Effector CD8-positive, alpha-beta T cell (primary cell): ENCODE data around the gene PRKCG.
"Not testable (repeated sequence)": the region's sequence is repeated elsewhere in the genome, so short reads cannot be mapped to it uniquely, and the experiment has no call there.

Experiments
- DNase-seq: peaks from one replicate; lab custom pipeline; 2025; lab: John Stamatoyannopoulos, UW

The PRKCG gene

DNA sequence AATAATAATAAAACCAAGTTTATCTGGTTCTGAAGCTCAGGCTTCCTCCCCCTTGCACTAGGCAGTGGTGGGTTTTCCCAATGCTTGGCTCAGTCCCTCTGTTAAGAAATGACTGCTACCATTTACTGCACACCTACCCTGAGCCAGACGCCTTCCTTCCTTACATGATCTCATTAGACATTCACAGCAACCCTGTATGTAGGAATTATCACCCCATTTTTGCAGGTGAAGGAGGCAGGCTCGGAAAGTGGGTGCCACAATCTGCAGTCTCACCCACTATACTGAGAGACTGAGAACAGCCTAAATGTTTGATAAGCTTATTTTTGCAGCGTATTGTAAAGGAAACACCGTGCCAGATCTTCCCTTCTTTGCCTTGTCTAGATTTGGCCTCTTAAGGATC, 62.4 kb downstream of the PRKCG start:
- no peak for DNase-seq

GRCh38 chr19:53944933-53945332, 62.9 kb downstream of the PRKCG start:
- no peak for DNase-seq

DNA sequence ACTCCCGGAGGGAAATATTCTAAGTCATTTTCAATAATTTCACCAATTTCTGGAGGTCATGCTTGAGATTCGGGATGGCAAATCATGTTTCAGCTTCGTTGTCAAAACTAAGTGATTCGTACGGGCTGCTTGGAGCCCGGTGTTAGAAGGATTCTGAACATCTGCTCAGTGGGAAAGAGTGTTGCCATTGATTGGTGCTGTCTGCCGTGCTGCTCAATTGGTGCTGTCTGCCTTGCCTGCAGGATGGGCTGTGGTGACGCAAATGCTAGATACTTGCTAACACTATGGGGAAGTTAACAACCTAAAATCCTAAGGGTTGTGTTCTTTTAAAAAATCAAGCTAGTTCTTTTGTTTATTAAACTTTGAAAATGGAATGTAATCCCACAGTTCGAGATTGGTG, 63.4 kb downstream of the PRKCG start:
- no peak for DNase-seq

DNA sequence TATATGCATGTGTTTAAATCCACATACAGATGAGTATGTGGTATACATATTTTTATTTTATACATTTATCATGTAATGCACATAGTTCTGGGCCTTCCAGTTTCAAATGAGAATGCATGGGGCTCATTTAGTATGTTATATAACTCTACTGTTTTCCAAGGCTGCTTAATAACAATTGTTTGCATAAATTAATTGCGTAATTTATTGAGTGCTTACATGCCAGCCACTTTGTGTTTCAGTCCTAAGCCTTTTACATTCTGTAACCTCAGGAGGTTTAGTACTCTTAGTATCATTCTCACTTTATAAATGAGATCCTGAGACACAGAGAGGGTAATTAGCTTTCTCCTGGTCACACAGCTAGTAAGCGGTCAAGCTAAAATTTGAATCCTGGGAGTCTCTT, 64.0 kb downstream of the PRKCG start:
- no peak for DNase-seq

DNA sequence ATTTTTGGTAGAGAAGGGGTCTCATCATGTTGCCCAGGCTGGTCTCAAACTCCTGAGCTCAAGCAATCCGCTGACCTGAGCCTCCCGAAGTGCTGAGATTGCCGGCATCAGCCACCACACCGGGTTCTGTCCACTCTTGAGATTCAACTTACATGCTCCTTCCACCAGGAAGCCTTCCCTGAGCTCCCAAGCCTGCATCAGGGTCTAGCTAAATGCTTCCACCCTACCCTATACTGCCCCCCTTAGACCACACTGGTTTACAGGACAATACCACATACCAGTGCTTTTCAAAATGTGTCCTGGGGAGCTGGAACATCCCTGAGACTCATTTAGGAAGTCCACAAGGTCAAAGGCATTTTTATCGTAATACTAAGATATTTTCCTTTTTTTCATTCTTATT, 65.6 kb downstream of the PRKCG start:
- no peak for DNase-seq

GRCh38 chr19:53948611-53949010, 66.6 kb downstream of the PRKCG start:
- not testable (repeated sequence) for DNase-seq

GRCh38 chr19:53951436-53951835, 69.4 kb downstream of the PRKCG start:
- no peak for DNase-seq

GRCh38 chr19:53951947-53952346, 70.0 kb downstream of the PRKCG start:
- no peak for DNase-seq

- DNase-seq = no peak
Measured at GRCh38 chr19:53953383-53953782, 71.4 kb downstream of the PRKCG start.
